ENCODE data around the gene SV2B. TPM values are rescaled to one million over a fixed set of nuclear protein-coding genes. Genes with fewer than 3 reads are reported as not detected.

SV2B gene
- total RNA-seq, 1 experiment from 2014 or later, result not detected

GRCh38 chr15:91308855-91309254, 208.8 kb downstream of the SV2B start:
- Histone ChIP-seq H3K4me3 (replicated peaks in 1 of 2; ENCODE audit: low read depth in 1 of 2, low read length in 2 of 2) (no peak overlapping the region), H3K9me3 (ENCODE audit: control insufficient read depth in 1 of 2, insufficient read depth in 1 of 2, low read depth in 1 of 2, low read length in 2 of 2) (no peaks in the 10 kb centered on the region), H3K4me2 (ENCODE audit: low read length) (no peak overlapping the region), H3K36me3 (ENCODE audit: control insufficient read depth in 1 of 2, insufficient read depth in 2 of 2, low read length in 2 of 2) (no peaks in the 10 kb centered on the region), H3K4me1 (ENCODE audit: control insufficient read depth in 1 of 2, insufficient read depth in 2 of 2, low read length in 2 of 2) (no peaks in the 10 kb centered on the region), H3K27me3 (ENCODE audit: insufficient read depth, low read length) (peaks cover 53% of the 10 kb centered on the region), H3K9ac (ENCODE audit: low read length) (no peak overlapping the region), H3K79me2 (ENCODE audit: insufficient read depth, low read length) (no peaks in the 10 kb centered on the region), H3K9me2 (ENCODE audit: insufficient read depth) (no peaks in the 10 kb centered on the region), H4K20me1 (ENCODE audit: insufficient read depth) (no peaks in the 10 kb centered on the region), H3K27ac (ENCODE audit: low read depth, low read length) (no peak overlapping the region), H2AFZ (ENCODE audit: low read depth, low read length, poor library complexity, severe bottlenecking) (no peak overlapping the region)
- no peak for DNase-seq (ENCODE audit: low read depth, low spot score)
- intact Hi-C loops (cut with micrococcal nuclease), result no loop called here
- POLR2A ChIA-PET, result no interaction called here
- ATAC-seq, result no peak
- RAD21 ChIA-PET (ENCODE audit: low non-redundant PET in 1 of 2, low total read pairs in 2 of 2, uncharacterized antibody in 2 of 2, unreplicated experiment in 2 of 2), result no interaction called here
- no TSS peak for BruUV-seq (replicated peaks)
- CTCF ChIA-PET, result no interaction called here
- no peak for TF ChIP-seq SRF (IDR thresholded peaks at IDR 0.05; ENCODE audit: low read depth)
- no peak for TF ChIP-seq EZH2 (IDR thresholded peaks at IDR 0.05)
- no peak for TF ChIP-seq ZNF274 (IDR thresholded peaks at IDR 0.05; ENCODE audit: low read depth, low read length)
- TF ChIP-seq POLR2A (IDR thresholded peaks at IDR 0.05; ENCODE audit: borderline replicate concordance, extremely low read depth, insufficient read depth, insufficient read length), result no peak
- no peak for TF ChIP-seq RAD21 (IDR thresholded peaks at IDR 0.05; ENCODE audit: low read depth)
- no peak for TF ChIP-seq TCF7L2 (IDR thresholded peaks at IDR 0.05; ENCODE audit: borderline replicate concordance, extremely low read depth, insufficient read depth, insufficient read length)
- TF ChIP-seq YY1 (IDR thresholded peaks at IDR 0.05; ENCODE audit: extremely low read depth, insufficient replicate concordance, low read depth, low read length), result no peak
- no peak for TF ChIP-seq EZH2phosphoT487 (IDR thresholded peaks at IDR 0.05; ENCODE audit: borderline replicate concordance)
- no peak for TF ChIP-seq CBX3 (IDR thresholded peaks at IDR 0.05; ENCODE audit: low read depth)
- no peak for TF ChIP-seq JUND (IDR thresholded peaks at IDR 0.05)
- TF ChIP-seq, protein P1, sequence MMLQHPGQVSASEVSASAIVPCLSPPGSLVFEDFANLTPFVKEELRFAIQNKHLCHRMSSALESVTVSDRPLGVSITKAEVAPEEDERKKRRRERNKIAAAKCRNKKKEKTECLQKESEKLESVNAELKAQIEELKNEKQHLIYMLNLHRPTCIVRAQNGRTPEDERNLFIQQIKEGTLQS (IDR thresholded peaks at IDR 0.05), result no peak
- no peak for TF ChIP-seq ZFX (IDR thresholded peaks at IDR 0.05)
- no peak for TF ChIP-seq MAX (IDR thresholded peaks at IDR 0.05)
- TF ChIP-seq EGR1 (IDR thresholded peaks at IDR 0.05; ENCODE audit: low read depth), result no peak
- TF ChIP-seq CEBPB (IDR thresholded peaks at IDR 0.05; ENCODE audit: low read depth), result no peak
- no peak for TF ChIP-seq SP1 (IDR thresholded peaks at IDR 0.05; ENCODE audit: low read depth)
- TF ChIP-seq ELF1 (IDR thresholded peaks at IDR 0.05; ENCODE audit: borderline replicate concordance, low read depth), result no peak
